Activated CD4-positive, alpha-beta T cell treated with anti-CD3 and anti-CD28 coated beads, Interleukin-2, Interleukin-6, amounts not matched to agents 100 ng/mL and 50 ng/mL, durations not matched to agents 16 hours and 8 hours (primary cell): ENCODE measurements around the gene HDX.
"Not testable (repeated sequence)": the region's sequence is repeated elsewhere in the genome, so short reads cannot be mapped to it uniquely, and the experiment has no call there.

Experiments used
- DNase-seq: peaks from one replicate; pipeline ENCODE4 v3.0.0-alpha.2; 2020

Gene HDX, protein sequence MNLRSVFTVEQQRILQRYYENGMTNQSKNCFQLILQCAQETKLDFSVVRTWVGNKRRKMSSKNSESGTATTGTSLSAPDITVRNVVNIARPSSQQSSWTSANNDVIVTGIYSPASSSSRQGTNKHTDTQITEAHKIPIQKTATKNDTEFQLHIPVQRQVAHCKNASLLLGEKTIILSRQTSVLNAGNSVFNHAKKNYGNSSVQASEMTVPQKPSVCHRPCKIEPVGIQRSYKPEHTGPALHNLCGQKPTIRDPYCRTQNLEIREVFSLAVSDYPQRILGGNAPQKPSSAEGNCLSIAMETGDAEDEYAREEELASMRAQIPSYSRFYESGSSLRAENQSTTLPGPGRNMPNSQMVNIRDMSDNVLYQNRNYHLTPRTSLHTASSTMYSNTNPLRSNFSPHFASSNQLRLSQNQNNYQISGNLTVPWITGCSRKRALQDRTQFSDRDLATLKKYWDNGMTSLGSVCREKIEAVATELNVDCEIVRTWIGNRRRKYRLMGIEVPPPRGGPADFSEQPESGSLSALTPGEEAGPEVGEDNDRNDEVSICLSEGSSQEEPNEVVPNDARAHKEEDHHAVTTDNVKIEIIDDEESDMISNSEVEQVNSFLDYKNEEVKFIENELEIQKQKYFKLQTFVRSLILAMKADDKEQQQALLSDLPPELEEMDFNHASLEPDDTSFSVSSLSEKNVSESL

DNA sequence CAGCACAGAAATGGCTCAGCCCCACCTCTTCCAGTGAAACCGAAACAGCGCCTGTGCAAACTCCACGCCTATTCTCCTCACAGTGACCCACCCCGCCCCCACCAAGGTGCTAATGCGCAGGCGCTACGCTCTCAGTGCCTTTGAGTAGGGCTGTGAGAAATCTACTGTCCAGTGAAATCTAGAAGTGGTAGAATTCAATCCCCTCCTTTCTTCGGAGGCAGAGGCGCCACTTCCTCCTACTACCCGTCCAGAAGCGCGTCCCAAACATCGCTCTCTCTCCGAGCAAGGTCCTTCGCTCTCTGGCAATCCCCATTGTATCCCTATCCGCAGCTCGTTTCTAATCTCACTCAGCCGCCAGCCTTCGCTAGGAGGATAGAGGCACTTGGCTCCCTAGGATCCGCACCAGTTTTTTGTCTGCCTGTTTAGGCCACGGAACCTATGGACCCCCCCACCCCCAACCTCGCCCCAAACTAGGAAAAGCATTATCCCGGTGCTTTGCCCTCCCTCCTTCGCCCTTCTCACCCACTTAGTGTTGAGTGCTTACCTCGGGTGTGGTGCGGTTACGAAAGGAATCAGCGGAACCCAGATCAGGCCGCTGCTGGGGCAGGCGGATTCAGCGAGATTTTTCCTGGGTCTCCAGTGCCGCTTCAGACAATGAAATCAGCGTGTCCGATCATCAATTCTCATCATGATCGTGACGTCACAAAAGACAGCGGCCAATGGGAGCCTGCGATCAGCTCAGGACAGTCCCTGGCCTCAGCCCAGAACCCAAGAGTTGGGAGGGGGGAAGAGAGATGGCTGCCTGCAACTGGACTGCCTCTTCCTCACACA is at the start of gene HDX:
Gene HDX (minus strand): TSS at position 656 of the 831 bp plus-strand sequence. CDS start 27,056 bp downstream, outside the sequence.
- DNase-seq: peak; percentile 70

DNA sequence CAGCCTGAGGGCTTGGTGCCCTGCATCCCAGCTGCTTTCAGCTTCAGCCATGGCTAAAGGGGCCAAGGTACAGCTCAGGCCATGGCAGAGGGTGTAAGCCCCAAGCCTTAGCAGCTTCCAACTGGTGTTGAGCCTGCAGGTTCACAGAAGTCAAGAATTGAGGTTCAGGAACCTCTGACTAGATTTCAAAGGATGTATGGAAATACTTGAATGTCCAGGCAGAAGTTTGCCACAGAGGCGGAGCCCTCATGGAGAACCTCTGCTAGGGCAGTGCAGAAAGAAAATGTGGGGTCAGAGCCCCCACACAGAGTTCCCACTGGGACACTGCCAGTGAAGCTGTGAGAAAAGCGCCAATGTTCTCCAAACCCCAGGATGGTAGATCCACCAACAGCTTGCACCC is 39.1 kb upstream of the HDX start:
- not testable (repeated sequence) for DNase-seq

DNA sequence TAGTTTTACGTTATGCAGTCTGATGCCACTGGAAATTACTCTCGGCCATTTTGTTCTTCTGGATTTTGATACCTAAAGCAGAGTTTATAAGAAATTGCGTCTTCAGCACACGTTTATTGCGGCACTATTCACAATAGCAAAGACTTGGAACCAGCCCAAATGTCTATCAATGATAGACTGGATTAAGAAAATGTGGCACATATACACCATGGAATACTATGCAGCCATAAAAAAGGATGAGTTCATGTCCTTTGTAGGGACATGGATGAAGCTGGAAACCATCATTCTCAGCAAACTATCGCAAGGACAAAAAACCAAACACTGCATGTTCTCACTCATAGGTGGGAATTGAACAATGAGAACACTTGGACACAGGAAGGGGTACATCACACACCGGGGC is 35.4 kb upstream of the HDX start:
- not testable (repeated sequence) for DNase-seq

DNA sequence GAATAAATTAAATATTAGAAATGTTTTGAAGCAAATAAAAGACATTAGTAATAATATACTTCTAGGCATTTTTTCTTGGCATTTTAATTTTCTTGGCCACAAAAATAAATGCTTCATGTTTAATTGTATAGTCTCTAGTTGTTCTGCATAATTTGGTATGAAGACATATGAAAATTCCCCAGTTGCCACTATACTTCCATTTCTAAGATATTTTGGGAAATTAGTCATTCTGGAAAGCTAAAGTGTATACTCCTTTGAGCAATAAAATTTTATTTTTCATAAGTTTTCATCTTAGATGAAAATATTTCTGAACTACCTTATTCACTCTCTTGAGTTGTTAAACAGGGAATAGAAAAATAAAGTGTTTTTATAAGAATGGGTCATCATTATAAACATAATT is 13.8 kb downstream of the HDX start:
- no peak for DNase-seq

DNA sequence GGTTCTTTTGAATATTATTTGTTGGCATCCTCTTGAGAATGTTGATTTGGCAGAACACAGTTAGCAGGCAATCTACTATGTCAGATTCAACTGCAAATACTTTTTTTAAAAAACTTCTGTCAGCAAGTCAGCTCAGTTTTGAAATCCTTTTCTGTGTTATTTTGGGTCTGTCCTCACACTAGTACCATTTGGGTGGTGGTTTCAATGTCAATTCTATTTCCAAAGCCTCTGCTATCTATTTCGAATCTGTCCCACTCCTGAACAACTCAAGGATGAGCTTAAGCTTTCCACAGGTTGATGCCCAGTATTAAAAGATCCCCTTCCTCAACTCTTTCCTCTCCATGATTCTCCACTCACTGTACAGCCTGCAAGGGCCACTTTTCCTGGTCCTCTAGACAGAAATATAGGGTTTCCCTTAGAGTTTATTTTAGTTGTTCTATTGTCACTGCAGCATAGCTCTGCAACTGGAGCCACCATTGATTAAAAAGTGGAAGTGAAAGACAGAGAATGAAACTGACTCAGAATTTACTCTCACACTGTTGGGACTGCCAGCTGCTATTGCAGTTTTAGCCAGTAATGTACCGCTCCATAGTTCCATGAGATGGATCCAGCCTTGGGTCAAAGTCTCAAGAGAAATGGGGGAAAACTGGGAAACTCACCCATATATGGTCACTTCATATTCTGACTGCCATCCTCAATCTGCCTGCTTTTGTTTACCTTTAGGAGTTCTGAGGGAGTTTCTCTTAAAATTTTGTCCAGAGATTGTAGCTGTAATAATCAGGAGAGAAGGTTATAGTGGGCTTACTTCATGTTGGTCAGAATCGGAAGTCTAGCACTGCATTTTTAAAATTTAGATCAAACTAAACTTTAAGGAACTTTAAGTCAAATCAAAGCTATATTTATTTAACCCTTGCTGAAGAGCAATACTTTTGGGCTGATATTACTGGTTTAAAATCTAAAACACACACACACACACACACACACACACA is 14.6 kb downstream of the HDX start:
- no peak for DNase-seq

DNA sequence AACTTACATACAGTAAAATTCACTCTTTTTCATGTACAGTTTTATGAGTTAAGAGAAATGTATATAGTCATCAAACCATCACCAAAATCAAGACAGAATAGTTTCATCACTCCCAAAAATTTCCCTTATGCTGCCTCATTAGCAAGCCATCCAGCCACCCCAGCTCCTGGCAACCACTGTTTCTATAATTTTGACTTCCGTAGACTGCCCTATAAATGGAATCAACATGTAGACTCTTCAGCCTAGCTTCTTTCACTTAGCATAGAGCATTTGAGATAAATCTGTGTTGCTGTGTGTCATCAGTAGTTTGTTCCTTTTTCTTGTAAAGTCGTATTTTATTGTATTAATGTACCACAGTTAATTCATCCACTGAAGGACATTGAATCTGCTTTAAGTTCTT is 23.2 kb downstream of the HDX start:
- DNase-seq: no peak

DNA sequence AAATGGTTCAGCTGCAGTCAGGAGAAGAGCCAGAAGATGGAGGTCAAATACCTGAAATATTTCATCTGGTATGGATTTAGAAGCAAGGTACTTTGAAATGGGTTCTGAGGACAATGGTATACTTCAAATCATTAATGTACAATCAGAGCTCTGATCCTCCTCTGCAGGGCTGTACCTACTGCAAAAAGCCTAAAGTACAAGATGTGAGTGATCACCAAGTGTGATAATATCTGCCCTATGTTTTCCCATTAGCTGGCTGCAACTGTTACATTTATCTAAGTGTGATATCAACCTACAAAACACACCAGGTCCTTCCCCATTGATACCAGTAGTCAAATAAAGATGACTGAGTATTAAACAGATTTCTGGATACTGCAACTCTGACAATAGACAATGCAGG is 25.1 kb downstream of the HDX start:
- no peak for DNase-seq

DNA sequence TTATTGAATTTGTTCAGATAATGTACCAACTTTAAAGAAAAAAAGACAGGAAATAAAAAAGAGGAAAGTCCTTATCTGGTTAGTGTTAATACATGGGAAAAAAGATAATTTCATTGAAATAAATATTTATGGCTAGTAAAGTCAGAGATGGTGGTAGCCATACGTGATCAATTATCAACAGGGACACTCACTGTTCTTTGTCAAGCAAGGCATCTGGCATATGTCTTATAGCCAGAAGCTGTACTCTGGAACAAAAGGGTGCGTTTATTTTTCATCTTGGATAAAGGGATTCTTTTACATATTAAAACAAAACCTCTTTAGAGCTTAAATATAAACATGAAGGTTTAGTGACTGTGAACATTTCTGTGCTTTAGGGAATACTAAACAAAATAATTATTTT is 26.7 kb downstream of the HDX start:
- no peak for DNase-seq

DNA sequence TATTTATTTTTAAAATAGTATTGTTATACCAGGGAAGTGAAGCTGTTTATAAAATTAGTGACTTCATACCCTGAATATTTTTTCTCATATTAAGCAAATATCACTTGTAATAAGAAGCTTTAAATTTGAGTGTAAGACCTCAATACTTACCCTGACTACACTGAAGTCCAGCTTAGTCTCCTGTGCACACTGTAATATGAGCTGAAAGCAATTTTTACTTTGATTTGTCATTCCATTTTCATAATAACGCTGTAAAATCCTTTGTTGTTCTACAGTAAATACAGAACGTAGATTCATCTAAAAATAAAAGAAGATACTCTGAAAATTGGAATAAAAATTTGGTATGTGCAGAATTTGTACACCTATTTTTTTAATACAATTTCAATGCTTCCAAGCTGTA is 27.2 kb downstream of the HDX start:
- no peak for DNase-seq

DNA sequence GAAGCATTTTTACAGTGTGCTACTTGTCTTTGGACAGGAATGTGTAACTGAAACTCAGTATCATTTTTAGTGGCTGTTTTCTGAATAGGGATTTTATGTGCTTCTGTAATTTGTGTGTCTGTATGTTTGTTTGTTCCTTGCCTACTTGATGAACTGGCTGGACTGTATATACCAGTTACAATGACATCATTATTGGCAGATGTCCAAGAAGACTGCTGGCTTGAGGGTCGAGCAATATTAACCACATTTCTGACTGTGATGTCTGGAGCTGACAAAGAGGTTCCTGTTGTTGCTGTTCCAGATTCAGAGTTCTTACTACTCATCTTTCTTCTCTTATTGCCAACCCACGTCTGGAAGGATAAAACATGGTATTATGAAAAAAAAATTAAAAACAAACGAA is 33.0 kb downstream of the HDX start:
- DNase-seq: no peak

DNA sequence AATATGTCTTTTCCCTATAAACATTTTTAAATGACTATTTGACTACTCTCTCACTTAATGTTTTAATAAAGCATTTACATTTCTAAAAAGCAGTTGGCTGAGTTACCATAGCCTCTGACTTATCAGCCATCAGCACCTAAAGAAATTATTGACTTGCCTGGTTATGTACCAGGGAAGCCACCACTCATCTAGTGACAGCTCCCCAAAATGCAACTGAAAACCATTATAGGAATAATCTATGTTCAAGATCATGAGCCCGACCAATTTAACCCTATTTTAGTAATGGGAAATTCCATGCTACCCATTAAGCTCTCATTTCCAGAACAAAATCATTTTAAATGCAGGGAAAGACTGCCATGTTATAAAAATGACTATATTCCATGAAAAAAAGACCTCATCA is 34.4 kb downstream of the HDX start:
- no peak for DNase-seq

DNA sequence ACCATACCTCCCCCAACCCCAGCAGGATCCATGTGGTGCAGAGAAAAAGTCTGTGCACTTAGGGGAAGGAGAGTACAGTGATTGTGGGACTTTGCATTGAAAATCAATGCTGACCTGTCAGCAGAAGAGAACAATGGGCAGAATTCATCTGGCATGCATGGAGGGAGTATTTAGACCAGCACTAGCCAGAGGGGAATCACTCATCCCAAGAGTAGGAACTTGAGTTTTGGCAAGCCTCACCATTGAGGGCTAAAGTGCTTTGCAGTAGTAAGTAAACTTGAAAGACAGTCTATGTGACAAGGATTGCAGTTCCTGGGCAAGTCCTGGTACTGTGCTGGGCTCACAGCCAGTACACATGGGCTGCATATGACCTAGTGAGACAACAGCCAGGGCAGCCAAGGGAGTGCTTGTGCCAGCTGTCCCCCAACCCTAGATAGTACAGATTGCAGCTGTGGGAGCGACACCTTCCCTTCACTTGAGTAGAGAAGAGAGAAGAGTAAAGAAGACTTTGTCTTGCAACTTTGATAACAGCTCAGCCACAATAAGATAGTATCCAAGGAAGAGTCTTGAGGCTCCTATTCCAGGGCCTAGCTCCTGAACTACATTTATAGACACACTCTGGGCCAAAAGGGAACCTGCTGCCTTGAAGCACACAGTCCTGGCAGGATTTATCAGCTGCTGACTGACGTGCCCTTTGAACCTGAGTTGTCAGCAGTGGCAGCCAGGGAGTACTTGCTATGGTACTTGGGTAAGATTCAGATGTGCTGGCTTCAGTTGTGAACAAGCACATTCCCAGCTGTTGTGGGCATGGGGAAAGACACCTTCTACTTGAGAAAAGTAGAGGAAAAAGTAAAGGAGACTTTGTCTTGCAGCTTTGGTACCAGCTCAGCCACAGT is 48.7 kb downstream of the HDX start:
- no peak for DNase-seq

DNA sequence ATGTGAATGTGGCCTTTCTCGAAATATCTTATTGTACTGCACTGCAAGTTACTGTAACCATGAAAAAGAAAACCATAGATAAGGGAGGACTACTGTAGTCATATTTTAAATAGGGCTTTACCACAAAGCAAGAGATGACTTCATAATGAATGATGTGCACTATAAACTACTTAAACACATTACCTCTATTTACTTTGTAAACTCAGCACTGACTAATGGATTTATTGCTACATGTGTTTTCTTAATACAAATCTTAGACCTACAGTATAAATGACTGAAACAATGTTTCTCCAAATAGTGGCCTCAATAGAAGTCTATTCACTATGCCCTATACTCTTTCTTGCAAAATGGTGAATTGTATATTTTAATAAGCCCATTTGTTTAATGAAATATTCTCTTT is 61.1 kb downstream of the HDX start:
- DNase-seq: no peak

DNA sequence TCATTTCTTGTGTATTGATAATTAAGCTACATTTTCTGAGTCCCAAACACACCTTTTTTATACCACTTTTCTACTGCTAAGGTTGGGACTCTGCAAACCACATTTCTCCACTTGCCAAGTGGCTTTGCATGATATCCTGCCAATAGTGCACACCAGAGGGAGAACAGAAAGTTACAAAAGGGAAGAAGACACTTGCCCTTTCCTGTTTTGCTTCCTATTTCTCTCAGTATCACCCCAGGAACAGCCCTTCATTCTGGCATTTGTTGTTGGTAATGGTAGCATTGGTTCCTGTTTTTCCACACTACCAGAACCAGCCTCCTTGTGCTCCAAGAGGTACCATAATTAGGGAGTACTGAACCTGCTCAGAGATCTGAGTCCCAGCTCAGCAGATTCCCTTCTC is 87.1 kb downstream of the HDX start:
- DNase-seq: no peak

DNA sequence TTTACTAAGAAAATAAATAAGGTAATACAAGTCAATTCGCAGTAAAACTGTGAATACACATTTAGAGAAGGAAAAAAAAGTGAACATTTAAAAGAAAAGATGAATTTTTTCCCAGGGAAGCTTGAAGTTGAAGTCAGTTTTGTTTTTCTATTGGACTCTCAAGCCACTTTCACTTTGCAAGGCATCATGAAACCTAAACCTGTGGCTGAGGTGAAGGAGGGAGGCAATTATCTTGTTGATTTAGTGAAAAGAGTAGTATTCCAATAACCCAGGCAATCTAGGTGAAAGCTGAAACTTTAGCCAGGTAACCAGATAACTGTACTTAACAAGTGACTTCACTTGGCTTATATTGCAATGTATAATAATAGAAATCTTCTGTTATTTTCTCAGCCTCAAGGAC is 138.6 kb downstream of the HDX start:
- no peak for DNase-seq

DNA sequence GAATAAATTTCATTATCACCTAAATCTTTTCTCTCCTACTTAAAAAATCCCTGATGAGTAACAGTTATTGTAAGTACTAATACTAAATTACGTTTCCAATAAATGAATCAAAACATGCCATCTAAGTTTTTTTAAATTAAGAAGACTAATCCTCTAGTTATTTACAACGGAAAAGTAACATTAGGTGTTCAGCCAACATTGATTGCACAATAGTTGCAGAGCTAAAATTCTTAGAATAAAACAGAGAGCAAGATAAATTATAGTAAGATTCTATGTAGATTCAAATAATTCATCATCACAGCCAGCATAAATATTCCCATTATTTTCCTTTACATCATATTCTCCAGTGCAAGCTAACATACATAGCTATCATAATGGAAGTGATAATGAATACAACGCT is 139.2 kb downstream of the HDX start:
- DNase-seq: no peak

DNA sequence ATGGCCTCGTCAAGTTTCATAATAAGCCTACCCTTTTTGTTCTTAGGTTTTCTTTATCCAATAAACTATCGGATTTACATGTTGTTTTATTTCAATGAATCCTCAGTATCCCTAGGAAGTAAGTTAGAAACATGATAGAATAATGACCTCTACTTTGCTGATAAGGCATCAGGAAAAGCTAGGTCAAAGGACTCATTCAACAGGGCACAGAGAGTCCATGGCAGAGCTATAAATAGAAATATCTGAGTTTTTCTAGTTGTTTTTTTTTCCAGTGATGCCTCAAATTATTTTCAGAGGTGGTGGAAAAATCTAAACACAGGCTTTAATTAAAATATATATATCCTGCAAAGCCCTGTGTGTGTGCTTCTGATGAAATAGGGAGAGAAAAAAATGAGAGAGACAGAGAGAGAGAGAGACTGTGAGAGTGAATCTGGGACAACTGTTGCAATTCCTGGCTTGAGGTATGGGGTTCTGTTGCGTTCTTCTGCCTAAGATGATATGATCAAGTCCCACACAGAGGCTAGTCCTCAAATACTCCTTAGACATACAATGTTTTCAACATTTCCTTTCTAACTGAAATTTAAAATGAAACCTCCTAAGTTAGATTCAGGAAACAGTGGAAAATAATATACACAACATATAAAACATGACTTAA is 139.9 kb downstream of the HDX start:
- no peak for DNase-seq

DNA sequence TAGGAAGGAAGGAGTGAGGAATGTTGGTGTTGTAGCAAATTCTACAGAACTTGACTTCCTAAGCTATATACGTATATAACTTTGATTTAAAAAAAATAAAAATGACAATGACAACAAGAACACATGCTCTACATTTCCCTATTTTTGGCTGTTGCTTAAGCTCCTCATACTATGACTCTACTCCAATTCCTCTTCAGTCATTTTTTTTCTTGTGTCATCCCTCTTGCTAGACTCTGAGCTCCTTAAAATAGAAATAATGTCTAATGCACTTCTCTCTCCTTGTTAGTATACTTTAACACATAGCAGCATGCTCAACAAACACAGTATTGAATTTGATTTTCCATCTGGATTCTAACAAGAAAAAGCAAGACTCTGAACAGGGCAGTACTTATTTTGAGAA is 144.0 kb downstream of the HDX start:
- DNase-seq: no peak

DNA sequence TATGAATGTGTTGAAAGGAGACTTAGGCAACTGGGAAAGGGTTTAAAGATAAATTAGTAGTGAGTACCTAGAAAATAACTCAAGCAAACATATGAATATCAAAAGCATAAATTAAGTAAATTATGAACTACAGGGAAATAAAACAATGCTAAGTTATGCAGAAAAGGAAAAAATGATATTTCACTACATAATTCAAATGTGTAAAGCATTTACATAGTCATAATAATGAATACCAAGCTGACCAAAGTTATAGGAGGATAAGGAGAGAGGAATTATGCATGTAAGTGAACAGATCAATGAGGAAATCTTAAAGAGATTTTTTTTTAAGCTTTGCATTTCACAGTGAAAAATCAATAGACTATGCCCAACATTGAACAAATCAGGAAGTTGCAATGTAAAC is 145.0 kb downstream of the HDX start:
- DNase-seq: no peak

DNA sequence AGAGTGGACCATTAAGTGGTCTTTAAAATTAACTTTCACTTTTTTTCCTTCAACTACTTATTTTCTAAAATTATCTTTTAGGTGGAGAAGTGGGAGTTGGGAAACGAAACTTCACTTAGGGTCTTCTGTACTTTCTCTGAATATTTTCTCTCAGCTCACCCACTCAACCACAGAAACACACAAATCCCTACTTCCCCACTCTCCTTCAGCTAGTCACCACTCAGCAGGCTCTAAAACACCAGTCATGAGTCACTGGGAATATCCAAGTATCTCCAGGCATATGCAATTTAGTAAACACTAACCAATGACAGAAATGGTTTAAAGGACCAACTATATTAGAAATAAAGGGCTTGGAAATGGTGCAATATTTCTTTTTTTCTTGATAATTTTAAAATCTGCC is 161.3 kb downstream of the HDX start:
- no peak for DNase-seq
